Measurements from ENCODE around the gene GAK. TPM values are rescaled to one million over a fixed set of nuclear protein-coding genes. Genes with fewer than 3 reads are reported as not detected.

Gene GAK
- total RNA-seq, 4 donors from 2014 or later, result 34.9 to 48.3 (median 44.5) TPM

DNA sequence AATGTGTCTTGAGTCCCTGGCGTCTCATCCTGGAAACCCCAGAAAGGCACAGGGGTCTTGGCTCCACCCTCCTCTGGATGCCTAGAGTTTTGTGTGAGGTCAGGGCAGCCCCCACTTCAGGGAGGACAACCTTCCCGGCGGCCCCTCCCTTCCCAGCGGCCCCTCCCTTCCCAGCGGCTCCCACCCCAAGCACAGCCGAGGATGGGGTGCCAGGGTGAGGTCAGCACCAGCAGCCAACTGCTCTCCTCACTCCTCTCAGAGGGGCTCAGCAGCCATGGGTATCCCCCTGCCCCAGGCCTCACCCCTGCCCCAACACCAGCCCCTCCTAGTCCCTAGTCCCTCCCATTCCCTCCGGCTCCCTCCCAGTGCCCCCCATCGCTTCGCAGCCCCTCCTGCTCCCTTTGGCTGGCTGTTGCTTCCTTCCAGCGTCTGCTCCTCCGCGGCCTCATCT lies 23.8 kb upstream of the GAK start:
- TF ChIP-seq, protein P1, sequence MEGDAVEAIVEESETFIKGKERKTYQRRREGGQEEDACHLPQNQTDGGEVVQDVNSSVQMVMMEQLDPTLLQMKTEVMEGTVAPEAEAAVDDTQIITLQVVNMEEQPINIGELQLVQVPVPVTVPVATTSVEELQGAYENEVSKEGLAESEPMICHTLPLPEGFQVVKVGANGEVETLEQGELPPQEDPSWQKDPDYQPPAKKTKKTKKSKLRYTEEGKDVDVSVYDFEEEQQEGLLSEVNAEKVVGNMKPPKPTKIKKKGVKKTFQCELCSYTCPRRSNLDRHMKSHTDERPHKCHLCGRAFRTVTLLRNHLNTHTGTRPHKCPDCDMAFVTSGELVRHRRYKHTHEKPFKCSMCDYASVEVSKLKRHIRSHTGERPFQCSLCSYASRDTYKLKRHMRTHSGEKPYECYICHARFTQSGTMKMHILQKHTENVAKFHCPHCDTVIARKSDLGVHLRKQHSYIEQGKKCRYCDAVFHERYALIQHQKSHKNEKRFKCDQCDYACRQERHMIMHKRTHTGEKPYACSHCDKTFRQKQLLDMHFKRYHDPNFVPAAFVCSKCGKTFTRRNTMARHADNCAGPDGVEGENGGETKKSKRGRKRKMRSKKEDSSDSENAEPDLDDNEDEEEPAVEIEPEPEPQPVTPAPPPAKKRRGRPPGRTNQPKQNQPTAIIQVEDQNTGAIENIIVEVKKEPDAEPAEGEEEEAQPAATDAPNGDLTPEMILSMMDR (IDR thresholded peaks at IDR 0.05 in 4 of 5, conservative IDR thresholded peaks at IDR 0.05 in 1 of 5), result no peak
- no peak for TF ChIP-seq POLR2A (IDR thresholded peaks at IDR 0.05)
- no peaks in the 10 kb centered on the region for H3K9me3 ChIP-seq
- H3K36me3 ChIP-seq, result peaks cover 0 to 9% of the 10 kb centered on the region in 2 donors
- no peak overlapping the region for H3K4me3 ChIP-seq
- H3K27ac ChIP-seq, result no peak overlapping the region
- no peaks in the 10 kb centered on the region for H3K4me1 ChIP-seq
- DNase-seq (peak in 1 of 2 donors; percentile 8), ATAC-seq (no peak)
- H3K27me3 ChIP-seq, result no peaks in the 10 kb centered on the region
- intact Hi-C loops (cut with DNase I; ENCODE audit: low total_unique reads) (no loop called here), in situ Hi-C loops (cut with MboI; ENCODE audit: low sequenced_read_pairs in 4 of 4) (no loop called here)

DNA sequence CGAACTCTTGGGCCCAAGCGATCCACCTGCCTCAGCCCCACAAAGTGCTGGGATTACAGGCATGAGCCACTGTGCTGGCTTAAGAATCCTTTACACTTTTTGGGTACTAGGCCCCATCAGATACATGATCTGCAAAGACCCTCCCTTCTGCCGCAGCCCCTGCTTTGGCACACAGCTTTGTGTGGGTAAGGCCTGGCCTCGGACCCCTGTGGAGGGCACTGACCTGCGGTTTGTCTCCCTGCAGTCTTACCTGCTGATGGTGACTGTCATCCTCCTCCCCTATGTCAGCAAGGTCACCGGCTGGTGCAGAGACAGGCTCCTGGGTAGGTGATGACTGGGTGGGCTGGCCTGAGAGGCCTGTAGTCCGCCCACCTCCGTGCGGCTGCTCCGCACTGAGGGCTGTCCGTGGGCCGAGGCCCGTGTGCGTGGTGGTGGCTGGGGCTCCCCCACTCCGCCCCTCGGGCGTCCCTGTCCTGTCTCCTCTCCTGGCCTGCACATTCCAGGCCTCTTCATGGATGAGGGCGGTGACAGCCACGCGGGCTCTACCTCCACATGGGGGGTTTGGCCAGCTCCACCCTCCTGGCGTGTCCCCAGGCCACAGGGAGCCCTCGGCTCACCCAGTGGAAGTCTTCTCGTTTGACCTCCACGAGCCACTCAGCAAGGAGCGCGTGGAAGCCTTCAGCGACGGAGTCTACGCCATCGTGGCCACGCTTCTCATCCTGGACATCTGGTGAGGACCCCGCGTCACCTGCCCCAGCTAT lies 23.2 kb upstream of the GAK start:
- peak in 1 of 2 donors; percentile 6 for DNase-seq
- Histone ChIP-seq H3K4me3 (no peak overlapping the region), H3K27ac (no peak overlapping the region), H3K4me1 (no peaks in the 10 kb centered on the region), H3K36me3 (peaks cover 0 to 9% of the 10 kb centered on the region in 2 donors), H3K27me3 (no peaks in the 10 kb centered on the region), H3K9me3 (no peaks in the 10 kb centered on the region)
- TF ChIP-seq, protein P1 (IDR thresholded peaks at IDR 0.05 in 4 of 5, conservative IDR thresholded peaks at IDR 0.05 in 1 of 5), result no peak
- TF ChIP-seq POLR2A (IDR thresholded peaks at IDR 0.05), result no peak
- in situ Hi-C loops (cut with MboI; ENCODE audit: low sequenced_read_pairs in 4 of 4) (no loop called here), intact Hi-C loops (cut with DNase I; ENCODE audit: low total_unique reads) (no loop called here)
- no peak for ATAC-seq

DNA sequence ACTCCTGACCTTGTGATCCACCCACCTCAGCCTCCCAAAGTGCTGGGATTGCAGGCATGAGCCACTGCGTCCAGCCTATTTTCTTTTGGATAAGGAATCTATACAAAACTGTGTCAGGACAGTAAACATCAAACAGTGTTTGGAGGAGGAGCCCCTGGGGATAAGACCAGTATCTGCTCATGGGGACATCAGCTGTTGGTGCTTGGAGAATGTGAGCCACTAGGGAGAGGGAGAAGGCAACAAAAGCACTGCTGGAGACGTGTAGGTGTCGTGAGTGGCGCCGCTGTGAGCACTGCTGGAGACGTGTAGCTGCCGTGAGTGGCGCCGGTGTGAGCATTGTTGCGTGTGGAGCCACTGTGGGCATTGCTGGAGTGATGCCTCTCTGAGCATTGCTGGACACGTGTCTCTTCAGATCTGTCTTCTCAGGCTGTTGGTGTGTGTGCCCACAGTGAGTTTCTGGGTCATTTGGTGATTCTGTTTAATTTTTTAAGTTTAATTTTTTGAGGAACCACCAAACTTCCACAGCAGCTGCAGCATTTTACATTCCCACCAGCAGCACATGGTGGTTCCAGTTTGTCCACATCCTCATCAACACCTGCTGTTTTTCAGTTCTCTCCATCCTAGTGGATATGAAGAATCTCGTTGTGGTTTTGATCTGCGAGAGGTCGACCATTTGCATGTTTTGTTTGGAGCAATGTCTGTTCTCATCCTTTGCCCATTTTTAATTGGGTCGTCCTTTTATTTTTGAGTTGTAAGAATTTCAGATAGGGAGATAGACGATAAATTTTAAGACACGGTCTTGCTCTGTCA lies 22.3 kb upstream of the GAK start:
- H3K27ac ChIP-seq, result no peak overlapping the region
- TF ChIP-seq POLR2A (IDR thresholded peaks at IDR 0.05), result no peak
- TF ChIP-seq, protein P1 (IDR thresholded peaks at IDR 0.05 in 4 of 5, conservative IDR thresholded peaks at IDR 0.05 in 1 of 5), result no peak
- intact Hi-C loops (cut with DNase I; ENCODE audit: low total_unique reads) (no loop called here), in situ Hi-C loops (cut with MboI; ENCODE audit: low sequenced_read_pairs in 4 of 4) (no loop called here)
- DNase-seq (peak in 1 of 2 donors; percentile 3), ATAC-seq (no peak)
- H3K9me3 ChIP-seq, result no peaks in the 10 kb centered on the region
- H3K27me3 ChIP-seq, result no peaks in the 10 kb centered on the region
- H3K4me1 ChIP-seq, result no peaks in the 10 kb centered on the region
- peaks cover 0 to 9% of the 10 kb centered on the region in 2 donors for H3K36me3 ChIP-seq
- H3K4me3 ChIP-seq, result no peak overlapping the region

DNA sequence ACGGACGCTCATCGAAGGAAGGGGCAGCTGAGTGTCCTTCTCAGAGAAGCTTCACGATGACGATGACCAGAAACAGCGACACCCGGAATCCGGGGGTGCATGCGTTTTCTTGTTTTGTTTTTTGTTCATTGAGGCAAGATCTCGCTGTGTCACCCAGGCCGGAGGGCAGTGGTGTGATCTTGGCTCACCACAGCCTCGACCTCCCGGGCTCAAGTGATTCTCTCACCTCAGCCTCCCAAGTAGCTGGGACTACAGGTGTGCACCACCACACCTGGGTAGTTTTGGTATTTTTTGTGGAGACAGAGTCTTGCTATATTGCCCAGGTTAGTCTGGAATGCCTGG lies 21.4 kb upstream of the GAK start:
- Histone ChIP-seq H3K4me3 (no peak overlapping the region), H3K9me3 (no peaks in the 10 kb centered on the region), H3K27ac (no peak overlapping the region), H3K36me3 (peaks cover 0 to 9% of the 10 kb centered on the region in 2 donors), H3K4me1 (no peaks in the 10 kb centered on the region), H3K27me3 (no peaks in the 10 kb centered on the region)
- in situ Hi-C loops (cut with MboI; ENCODE audit: low sequenced_read_pairs in 4 of 4) (no loop called here), intact Hi-C loops (cut with DNase I; ENCODE audit: low total_unique reads) (no loop called here)
- DNase-seq, result peak in 1 of 2 donors; percentile 3
- no peak for ATAC-seq
- TF ChIP-seq POLR2A (IDR thresholded peaks at IDR 0.05), result no peak
- TF ChIP-seq, protein P1 (IDR thresholded peaks at IDR 0.05 in 4 of 5, conservative IDR thresholded peaks at IDR 0.05 in 1 of 5), result no peak

All from gastrocnemius medialis (tissue), 4 donors.